Type B pancreatic cell (in vitro differentiated cells): ENCODE data around the gene PYDC1. TPM values are rescaled to one million over a fixed set of nuclear protein-coding genes. Genes with fewer than 3 reads are reported as not detected.
"Not testable (repeated sequence)": the region's sequence is repeated elsewhere in the genome, so short reads cannot be mapped to it uniquely, and the experiment has no call there.

ENCODE experiments used
- DNase-seq: peaks from one replicate; pipeline ENCODE4 v3.0.0; 2021; ENCODE audit warnings: mixed read lengths; ENCODE audit not compliant: unreplicated experiment; ENCODE audit errors: extremely low spot score
- H3K27ac Mint-ChIP-seq: 2 replicates; pipeline ENCODE4 v1.8.0; 2021; ENCODE audit warnings: mild to moderate bottlenecking, mixed read lengths
- H3K27me3 Mint-ChIP-seq: 2 replicates; pipeline ENCODE4 v1.8.0; 2021; ENCODE audit warnings: mixed read lengths
- H3K36me3 Mint-ChIP-seq: 2 replicates; pipeline ENCODE4 v1.8.0; 2021; ENCODE audit warnings: mixed read lengths
- H3K4me1 Mint-ChIP-seq: one replicate; pipeline ENCODE4 v1.8.0; 2021; ENCODE audit warnings: mixed read lengths; ENCODE audit not compliant: unreplicated experiment
- H3K4me3 Mint-ChIP-seq: 2 replicates; pipeline ENCODE4 v1.8.0; 2021; ENCODE audit warnings: mild to moderate bottlenecking, mixed read lengths
- H3K9me3 Mint-ChIP-seq: 2 replicates; pipeline ENCODE4 v1.8.0; 2021; ENCODE audit warnings: mixed read lengths
- total RNA-seq: library from RNA; stranded (reverse); gene quantifications from 2 replicates; pipeline ENCODE4 v1.2.1, GENCODE V29; 2021; ENCODE audit warnings: low replicate concordance
- TF ChIP-seq, protein P1 (sequence below): fragments of 200-600 bp; sonication (generic); conservative IDR thresholded peaks from 2 replicates; pipeline ENCODE4 v1.5.0; 2021; ENCODE audit warnings: antibody characterized with exemption, mild to moderate bottlenecking

Gene PYDC1
- total RNA-seq, 1 donor from 2014 or later, result not detected

DNA sequence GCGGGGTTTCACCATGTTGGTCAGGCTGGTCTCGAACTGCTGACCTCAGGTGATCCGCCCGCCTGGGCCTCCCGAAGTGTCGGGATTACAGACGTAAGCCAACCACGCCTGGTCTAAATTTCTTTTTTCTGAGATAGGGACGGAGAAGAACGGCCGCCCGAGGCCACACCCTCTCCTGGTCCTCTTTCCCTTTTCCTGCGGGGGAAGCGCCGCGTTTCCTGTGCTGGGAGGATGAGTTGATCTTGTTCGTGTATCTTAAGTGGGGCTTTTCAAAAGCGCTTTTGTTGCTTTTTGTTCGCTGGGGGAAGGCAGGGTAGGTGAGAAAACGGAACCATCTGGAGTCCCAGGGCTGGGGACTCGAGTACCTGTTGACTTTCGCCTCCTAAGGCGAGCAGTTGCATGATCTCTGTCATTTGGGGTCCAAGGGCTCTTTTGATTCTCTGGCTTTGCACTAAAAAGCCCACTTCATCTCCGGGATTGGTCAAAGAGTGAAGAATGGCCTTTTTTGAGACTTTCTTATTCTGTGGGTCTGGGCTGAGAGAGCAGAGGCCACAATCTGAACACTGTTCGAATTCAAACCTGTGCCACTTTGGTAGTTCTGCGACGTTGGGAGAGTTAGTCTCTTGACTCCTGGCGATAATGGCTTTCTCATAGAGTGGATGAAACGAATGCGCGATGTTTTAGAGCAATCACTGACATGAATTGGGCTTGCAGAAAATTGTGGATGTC, 35.7 kb downstream of the PYDC1 start:
- H3K27me3 Mint-ChIP-seq, result peaks cover 3% of the 10 kb centered on the region
- H3K36me3 Mint-ChIP-seq, result peaks cover 45% of the 10 kb centered on the region
- peaks cover 34% of the 10 kb centered on the region for H3K4me1 Mint-ChIP-seq
- peak overlapping the region; percentile 95 for H3K4me3 Mint-ChIP-seq
- H3K9me3 Mint-ChIP-seq, result no peaks in the 10 kb centered on the region
- TF ChIP-seq, protein P1, sequence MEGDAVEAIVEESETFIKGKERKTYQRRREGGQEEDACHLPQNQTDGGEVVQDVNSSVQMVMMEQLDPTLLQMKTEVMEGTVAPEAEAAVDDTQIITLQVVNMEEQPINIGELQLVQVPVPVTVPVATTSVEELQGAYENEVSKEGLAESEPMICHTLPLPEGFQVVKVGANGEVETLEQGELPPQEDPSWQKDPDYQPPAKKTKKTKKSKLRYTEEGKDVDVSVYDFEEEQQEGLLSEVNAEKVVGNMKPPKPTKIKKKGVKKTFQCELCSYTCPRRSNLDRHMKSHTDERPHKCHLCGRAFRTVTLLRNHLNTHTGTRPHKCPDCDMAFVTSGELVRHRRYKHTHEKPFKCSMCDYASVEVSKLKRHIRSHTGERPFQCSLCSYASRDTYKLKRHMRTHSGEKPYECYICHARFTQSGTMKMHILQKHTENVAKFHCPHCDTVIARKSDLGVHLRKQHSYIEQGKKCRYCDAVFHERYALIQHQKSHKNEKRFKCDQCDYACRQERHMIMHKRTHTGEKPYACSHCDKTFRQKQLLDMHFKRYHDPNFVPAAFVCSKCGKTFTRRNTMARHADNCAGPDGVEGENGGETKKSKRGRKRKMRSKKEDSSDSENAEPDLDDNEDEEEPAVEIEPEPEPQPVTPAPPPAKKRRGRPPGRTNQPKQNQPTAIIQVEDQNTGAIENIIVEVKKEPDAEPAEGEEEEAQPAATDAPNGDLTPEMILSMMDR, result no peak
- no peak for DNase-seq
- H3K27ac Mint-ChIP-seq, result peak overlapping the region; percentile 100

DNA sequence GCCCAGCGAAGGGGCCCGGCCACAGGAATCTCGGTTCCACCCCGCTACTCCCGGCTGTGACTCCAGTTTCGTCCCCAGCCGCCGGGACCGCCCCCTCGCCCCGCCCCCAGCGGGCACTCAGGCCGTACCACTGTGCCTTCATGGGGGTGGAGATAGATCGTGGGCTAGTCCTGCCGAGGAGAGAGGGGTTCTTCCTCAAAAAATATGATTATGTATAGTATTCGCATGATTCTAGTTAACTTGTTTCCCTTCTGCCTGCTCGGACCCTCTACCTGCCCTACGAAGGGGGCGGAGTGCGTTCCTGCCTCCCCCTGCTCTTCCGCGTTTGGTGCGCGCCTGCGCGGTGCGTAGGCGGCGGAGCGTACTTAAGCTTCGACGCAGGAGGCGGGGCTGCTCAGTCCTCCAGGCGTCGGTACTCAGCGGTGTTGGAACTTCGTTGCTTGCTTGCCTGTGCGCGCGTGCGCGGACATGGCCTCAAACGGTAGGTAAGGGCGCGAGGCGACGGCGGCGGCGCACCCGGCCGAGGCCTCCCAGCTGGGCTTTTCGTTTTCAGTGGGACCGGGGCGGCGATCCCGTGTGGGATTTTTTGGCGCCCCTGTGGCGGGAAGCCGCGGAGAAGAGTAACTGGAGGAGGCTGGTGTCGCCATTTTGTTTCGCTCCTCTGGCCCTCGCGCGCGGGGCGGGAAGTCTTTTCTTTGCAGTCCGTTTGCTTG, 37.0 kb downstream of the PYDC1 start, which contains the start of gene FUS:
TSS of gene FUS (plus strand) at position 393 of the 713 bp plus-strand sequence. CDS start at position 469, 76 bp downstream.
- H3K9me3 Mint-ChIP-seq, result no peaks in the 10 kb centered on the region
- TF ChIP-seq, protein P1, result no peak
- peak within 1 kb of the TSS; percentile 100 for H3K27ac Mint-ChIP-seq
- peak within 1 kb of the TSS; percentile 95 for H3K4me3 Mint-ChIP-seq
- peak; percentile 92 for DNase-seq
- H3K4me1 Mint-ChIP-seq, result peaks cover 29% of the 10 kb centered on the region
- peaks cover 3% of the 10 kb centered on the region for H3K27me3 Mint-ChIP-seq
- peaks cover 31% of the 10 kb centered on the region for H3K36me3 Mint-ChIP-seq

DNA sequence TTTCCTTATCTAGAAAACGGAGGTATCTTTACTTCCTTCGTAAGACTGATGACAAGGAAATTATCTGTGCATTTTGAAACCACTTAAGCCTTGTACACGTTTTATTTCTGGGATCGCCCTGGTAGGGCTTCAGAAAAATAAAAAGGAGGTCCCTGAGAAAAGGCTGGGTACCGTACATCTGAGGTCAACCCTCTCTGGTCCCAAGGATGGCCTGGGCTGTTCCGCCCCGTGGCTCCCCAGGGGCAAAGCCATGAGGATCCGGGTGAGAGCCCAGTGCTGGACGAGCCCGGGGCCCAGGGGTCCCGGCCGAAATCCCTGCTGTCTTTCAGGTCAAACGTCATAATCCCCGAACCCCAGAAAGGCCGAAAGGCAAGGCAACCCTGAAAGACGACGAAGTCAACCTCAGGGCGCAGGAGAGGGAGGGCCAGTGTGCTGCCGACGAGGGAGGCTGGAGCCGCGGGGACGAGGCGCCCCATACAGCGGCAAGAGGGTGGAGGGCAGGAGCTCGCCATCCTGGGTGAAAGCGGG, 37.7 kb downstream of the PYDC1 start:
- peaks cover 27% of the 10 kb centered on the region for H3K36me3 Mint-ChIP-seq
- DNase-seq, result no peak
- H3K27ac Mint-ChIP-seq, result peak overlapping the region; percentile 100
- peaks cover 29% of the 10 kb centered on the region for H3K4me1 Mint-ChIP-seq
- TF ChIP-seq, protein P1, result no peak
- no peaks in the 10 kb centered on the region for H3K9me3 Mint-ChIP-seq
- H3K4me3 Mint-ChIP-seq, result peak overlapping the region; percentile 95
- peaks cover 3% of the 10 kb centered on the region for H3K27me3 Mint-ChIP-seq

DNA sequence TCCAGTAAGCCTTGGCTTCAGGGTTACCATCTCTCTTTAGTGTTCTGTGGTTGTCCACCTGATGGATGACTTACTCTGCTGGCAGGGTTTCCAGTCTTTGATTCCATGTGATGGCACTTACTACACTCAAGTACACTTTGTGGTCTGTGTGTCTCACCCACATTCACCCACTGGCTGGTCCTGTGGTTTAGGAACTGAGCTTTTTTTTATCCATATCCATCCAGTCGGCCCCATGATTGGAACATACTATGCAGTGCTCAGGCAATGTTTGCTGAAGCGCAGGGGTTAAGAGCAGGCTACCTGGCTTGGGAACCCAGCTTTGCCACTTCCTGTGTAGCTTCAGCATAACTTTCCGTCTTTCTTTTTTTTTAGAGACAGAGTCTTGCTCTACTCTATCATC, 39.8 kb downstream of the PYDC1 start:
- Mint-ChIP-seq H3K4me1 (peaks cover 9% of the 10 kb centered on the region), H3K9me3 (no peaks in the 10 kb centered on the region), H3K4me3 (no peak overlapping the region), H3K27ac (no peak overlapping the region), H3K27me3 (peaks cover 3% of the 10 kb centered on the region), H3K36me3 (peaks cover 9% of the 10 kb centered on the region)
- TF ChIP-seq, protein P1, result no peak
- DNase-seq, result no peak

DNA sequence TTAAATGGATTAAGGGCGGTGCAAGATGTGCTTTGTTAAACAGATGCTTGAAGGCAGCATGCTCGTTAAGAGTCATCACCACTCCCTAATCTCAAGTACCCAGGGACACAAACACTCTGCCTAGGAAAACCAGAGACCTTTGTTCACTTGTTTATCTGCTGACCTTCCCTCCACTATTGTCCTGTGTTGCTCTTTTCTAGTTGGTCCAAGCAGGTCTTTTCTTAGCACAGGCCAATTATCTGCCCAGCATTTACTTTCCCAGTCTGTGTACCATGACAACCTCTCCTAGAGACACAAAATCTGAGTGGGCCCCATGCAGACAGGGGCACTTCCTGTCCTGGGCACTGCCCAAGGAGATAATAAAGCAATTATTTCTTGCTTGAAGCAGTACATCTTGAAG, 46.9 kb downstream of the PYDC1 start:
- H3K4me1 Mint-ChIP-seq, H3K27me3 Mint-ChIP-seq, H3K4me3 Mint-ChIP-seq, DNase-seq, H3K36me3 Mint-ChIP-seq, H3K9me3 Mint-ChIP-seq: not testable (repeated sequence)
- H3K27ac Mint-ChIP-seq, result peak overlapping the region; percentile 9

DNA sequence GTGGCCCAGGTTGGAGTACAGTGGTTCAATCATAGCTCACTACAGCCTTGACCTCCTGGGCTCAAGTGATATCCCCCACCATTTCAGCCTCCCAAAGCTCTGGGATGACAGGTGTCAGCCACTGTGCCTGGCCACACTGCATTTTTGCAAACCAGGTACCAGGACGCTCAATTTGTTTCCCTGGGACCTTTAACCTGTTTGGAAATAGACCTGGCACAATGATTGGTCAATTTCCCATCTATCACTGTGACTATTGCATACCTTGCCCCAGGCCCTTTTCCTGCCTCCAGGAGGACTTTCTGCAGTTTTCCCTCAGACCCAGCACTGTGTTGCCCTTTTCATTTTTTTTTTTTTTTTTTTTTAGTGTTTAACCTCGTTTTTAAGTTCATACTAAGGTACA, 48.1 kb downstream of the PYDC1 start:
- TF ChIP-seq, protein P1, result no peak
- Mint-ChIP-seq H3K4me1 (peaks cover 5% of the 10 kb centered on the region), H3K36me3 (no peaks in the 10 kb centered on the region), H3K27ac (no peak overlapping the region), H3K9me3 (no peaks in the 10 kb centered on the region), H3K27me3 (no peaks in the 10 kb centered on the region), H3K4me3 (no peak overlapping the region)
- no peak for DNase-seq
